Panc1 (cell line): ENCODE data around the gene XPNPEP3. TPM values are rescaled to one million over a fixed set of nuclear protein-coding genes. Genes with fewer than 3 reads are reported as not detected.
"Not testable (repeated sequence)": the region's sequence is repeated elsewhere in the genome, so short reads cannot be mapped to it uniquely, and the experiment has no call there.

Source experiments
- ATAC-seq: fragments of 200-7000 bp; cut with Tn5 transposase; 2 replicates; pipeline ENCODE4 v1.9.1; 2020; ENCODE audit warnings: mild to moderate bottlenecking, moderate library complexity
- BruUV-seq: library from RNA; stranded (reverse); fragments of 400-500 nt; replicated peaks from 2 replicates; lab custom pipeline; 2021; lab: Mats Ljungman, UMichigan
- CTCF ChIA-PET: fragments of 300-600 bp; sonication (Branson Sonifier 250); formaldehyde crosslinking; loops from one replicate; lab custom pipeline; 2022; ENCODE audit warnings: antibody characterized with exemption; lab: Charles Lee
- POLR2A ChIA-PET: fragments of 300-600 bp; sonication (Branson Sonifier 250); formaldehyde crosslinking; loops from one replicate; lab custom pipeline; 2022; ENCODE audit warnings: antibody characterized with exemption; lab: Charles Lee
- DNase-seq: peaks from one replicate; pipeline ENCODE4 v3.0.0-alpha.2; 2010; ENCODE audit warnings: low read depth, low spot score
- H3K27ac ChIP-seq: 2 replicates; pipeline ENCODE4 v1.5.1; 2011; ENCODE audit warnings: mild to moderate bottlenecking, low read length, inconsistent platforms
- H3K27me3 ChIP-seq: fragments of 200-500 bp; sonication (Bioruptor generic); 2 replicates; pipeline ENCODE4 v1.6.0; 2014; ENCODE audit warnings: low read length, inconsistent platforms; ENCODE audit not compliant: control insufficient read depth, insufficient read depth
- H3K36me3 ChIP-seq: fragments of 200-500 bp; sonication (Bioruptor generic); 2 replicates; pipeline ENCODE4 v1.5.1; 2014; ENCODE audit warnings: inconsistent platforms, mild to moderate bottlenecking, low read length, moderate library complexity; ENCODE audit not compliant: control insufficient read depth, insufficient read depth
- H3K4me1 ChIP-seq: 2 replicates; pipeline ENCODE4 v1.5.1; 2011; ENCODE audit warnings: inconsistent platforms, mild to moderate bottlenecking, low read length, moderate library complexity; ENCODE audit not compliant: control insufficient read depth, insufficient read depth
- H3K4me3 ChIP-seq, 2 experiments: 2 replicates each; pipeline ENCODE4 v1.5.1; 2011 to 2012; ENCODE audit warnings: low read depth in 2 of 2, low read length in 2 of 2, mild to moderate bottlenecking in 2 of 2, inconsistent platforms in 1 of 2, moderate library complexity in 1 of 2
- H3K9me3 ChIP-seq: fragments of 200-500 bp; sonication (Bioruptor generic); 2 replicates; pipeline ENCODE4 v1.5.1; 2014; ENCODE audit warnings: low read depth, mild to moderate bottlenecking, inconsistent platforms, low read length, moderate library complexity; ENCODE audit not compliant: control insufficient read depth, insufficient read depth
- CTCF ChIP-seq: fragments of 450-650 bp; IDR thresholded peaks from 2 replicates; pipeline ENCODE4 v1.5.1; 2017; ENCODE audit warnings: mild to moderate bottlenecking
- POLR2AphosphoS5 ChIP-seq: IDR thresholded peaks from 2 replicates; pipeline ENCODE4 v1.6.1; 2012; ENCODE audit warnings: mild to moderate bottlenecking, low read depth, low read length, moderate library complexity
- REST ChIP-seq, 2 experiments: IDR thresholded peaks; 2 replicates each; pipeline ENCODE4 v1.6.1; 2011 to 2012; ENCODE audit warnings: low read depth in 2 of 2, control low read depth in 1 of 2, low read length in 1 of 2, mild to moderate bottlenecking in 1 of 2, moderate library complexity in 1 of 2; ENCODE audit not compliant: insufficient read depth in 1 of 2
- SIN3A ChIP-seq: IDR thresholded peaks from 2 replicates; pipeline ENCODE4 v1.6.1; 2012; ENCODE audit warnings: low read depth, mild to moderate bottlenecking, low read length, moderate library complexity, borderline replicate concordance; ENCODE audit not compliant: insufficient read depth
- TCF7L2 ChIP-seq: IDR thresholded peaks from 2 replicates; pipeline ENCODE4 v1.6.1; 2011; ENCODE audit warnings: mild to moderate bottlenecking, low read depth, low read length, inconsistent platforms
- in situ Hi-C: cut with HindIII; loops from 2 replicates; pipeline ENCODE4 v1.10.0; 2016; ENCODE audit warnings: low sequenced_read_pairs, low pct_unique_long_range_greater_than_20kb
- intact Hi-C: fragments of 100-400 bp; cut with micrococcal nuclease; formaldehyde crosslinking; loops from one replicate; pipeline ENCODE4 v1.10.0; 2022; ENCODE audit not compliant: unreplicated experiment
- total RNA-seq: library from RNA; stranded (reverse); gene quantifications from one replicate; pipeline ENCODE4 v1.2.1, GENCODE V29; 2021; ENCODE audit not compliant: unreplicated experiment

Gene XPNPEP3
- total RNA-seq, 1 experiment from 2014 or later, result 21.0 TPM

GRCh38 chr22:40838486-40838885 is 18.5 kb upstream of the XPNPEP3 start:
- no peak for DNase-seq
- TSS peak; percentile 10 for BruUV-seq
- Histone ChIP-seq H3K4me1 (no peaks in the 10 kb centered on the region), H3K36me3 (peaks cover 49% of the 10 kb centered on the region), H3K27ac (no peak overlapping the region), H3K4me3 (no peak overlapping the region), H3K9me3 (no peaks in the 10 kb centered on the region), H3K27me3 (no peaks in the 10 kb centered on the region)
- in situ Hi-C loops, result no loop called here
- CTCF ChIA-PET, result no interaction called here
- POLR2A ChIA-PET, result no interaction called here
- TF ChIP-seq REST (IDR thresholded peaks at IDR 0.05; ENCODE audit: insufficient read depth in 1 of 2, low read depth in 2 of 2, low read length in 1 of 2) (no peak), POLR2AphosphoS5 (no peak), SIN3A (no peak), CTCF (no peak), TCF7L2 (no peak)
- ATAC-seq, result no peak
- intact Hi-C loops, result no loop called here

- CTCF ChIA-PET, result no interaction called here
- intact Hi-C loops, result no loop called here
- Histone ChIP-seq H3K4me1 (no peaks in the 10 kb centered on the region), H3K9me3 (no peaks in the 10 kb centered on the region), H3K36me3 (peaks cover 43% of the 10 kb centered on the region), H3K27me3 (no peaks in the 10 kb centered on the region), H3K4me3 (no peak overlapping the region), H3K27ac (no peak overlapping the region)
- ATAC-seq (no peak), DNase-seq (no peak)
- POLR2A ChIA-PET, result no interaction called here
- BruUV-seq, result no TSS peak
- no peak for TF ChIP-seq POLR2AphosphoS5
- TF ChIP-seq REST (IDR thresholded peaks at IDR 0.05; ENCODE audit: insufficient read depth in 1 of 2, low read depth in 2 of 2, low read length in 1 of 2), result no peak
- TF ChIP-seq CTCF, result no peak
- TF ChIP-seq SIN3A, result no peak
- no peak for TF ChIP-seq TCF7L2
- in situ Hi-C loops, result no loop called here
These were observed 12.0 kb upstream of the XPNPEP3 start for GRCh38 chr22:40844951-40845350.

- intact Hi-C loops, H3K27me3 ChIP-seq, DNase-seq, H3K9me3 ChIP-seq, H3K4me3 ChIP-seq, ATAC-seq, H3K27ac ChIP-seq, CTCF ChIA-PET, BruUV-seq, in situ Hi-C loops, H3K4me1 ChIP-seq: not testable (repeated sequence)
- POLR2A ChIA-PET, result interaction anchor here (0.6 kb wide), 1 partner anchor 232 kb away, joined by 4 read pairs; no protein-coding TSS in a partner anchor
- peaks cover 44% of the 10 kb centered on the region for H3K36me3 ChIP-seq
These were observed 11.1 kb upstream of the XPNPEP3 start for GRCh38 chr22:40845816-40846215.
